NCI-H226 (cell line): ENCODE measurements around the gene TUBB4A.

Experiments used
- DNase-seq: peaks from one replicate; pipeline ENCODE4 v3.0.0-alpha.2; 2015

Gene TUBB4A

GRCh38 chr19:6491802-6492592, 10.1 kb downstream of the TUBB4A start:
- DNase-seq = no peak

GRCh38 chr19:6490134-6490533, 12.0 kb downstream of the TUBB4A start:
- DNase-seq = no peak

DNA sequence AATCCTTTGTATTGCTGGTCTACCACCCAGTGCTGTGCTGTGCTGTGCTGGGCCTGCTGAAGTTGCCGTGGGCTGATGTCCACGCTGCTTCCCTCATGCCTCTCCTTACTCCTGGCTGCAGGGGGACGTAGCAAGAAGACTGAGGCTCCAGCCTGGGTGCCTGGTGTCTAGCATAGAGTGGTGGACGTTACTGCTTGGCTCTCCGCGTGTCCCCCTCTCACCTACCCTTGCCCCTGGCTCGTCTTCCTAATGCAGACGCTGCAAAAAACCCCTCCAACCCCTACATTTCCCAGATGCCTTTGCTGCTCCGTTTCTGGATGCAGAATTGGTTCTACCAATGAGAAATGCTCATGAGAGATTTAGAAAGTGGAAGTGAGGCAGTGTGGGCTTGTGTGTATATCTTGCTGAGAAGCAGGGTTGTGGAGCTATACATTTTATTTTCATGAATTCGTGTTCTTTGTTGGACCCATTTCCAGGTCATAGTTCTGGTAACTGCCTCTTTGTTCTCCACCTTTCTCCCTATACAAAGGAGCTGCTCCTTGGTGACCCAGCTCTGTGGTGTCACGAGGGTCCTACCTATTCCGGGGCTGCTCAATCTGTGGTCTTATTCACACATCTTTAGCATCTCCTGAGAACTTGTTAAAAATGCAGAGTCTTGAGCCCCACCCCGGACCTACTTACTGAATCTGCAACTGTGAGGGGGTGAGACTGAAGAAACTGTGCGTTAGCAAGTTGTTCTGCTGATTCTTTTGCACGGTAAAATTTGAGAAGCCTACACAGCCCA, 12.6 kb downstream of the TUBB4A start:
- no peak for DNase-seq

DNA sequence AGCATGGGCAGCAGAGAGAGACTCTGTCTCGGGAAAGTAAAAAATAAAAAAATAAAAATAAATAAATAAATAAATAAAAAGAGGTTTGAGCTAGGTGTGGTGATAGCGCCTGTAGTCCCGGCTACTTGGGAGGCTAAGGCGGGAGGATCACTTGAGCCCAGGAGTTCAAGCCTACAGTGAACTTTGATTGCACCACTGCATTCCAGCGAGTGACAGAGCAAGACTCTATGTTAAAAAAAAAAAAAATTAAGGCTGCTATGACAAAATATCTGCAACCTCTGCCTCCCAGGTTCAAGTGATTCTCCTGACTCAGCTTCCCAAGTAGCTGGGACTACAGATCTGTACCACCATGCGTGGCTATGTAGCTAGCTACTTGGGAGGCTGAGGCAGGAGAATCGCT, 17.3 kb downstream of the TUBB4A start:
- no peak for DNase-seq

GRCh38 chr19:6484230-6484629, 17.9 kb downstream of the TUBB4A start:
- no peak for DNase-seq

- no peak for DNase-seq
These were observed 18.9 kb downstream of the TUBB4A start for GRCh38 chr19:6483235-6483634.

DNA sequence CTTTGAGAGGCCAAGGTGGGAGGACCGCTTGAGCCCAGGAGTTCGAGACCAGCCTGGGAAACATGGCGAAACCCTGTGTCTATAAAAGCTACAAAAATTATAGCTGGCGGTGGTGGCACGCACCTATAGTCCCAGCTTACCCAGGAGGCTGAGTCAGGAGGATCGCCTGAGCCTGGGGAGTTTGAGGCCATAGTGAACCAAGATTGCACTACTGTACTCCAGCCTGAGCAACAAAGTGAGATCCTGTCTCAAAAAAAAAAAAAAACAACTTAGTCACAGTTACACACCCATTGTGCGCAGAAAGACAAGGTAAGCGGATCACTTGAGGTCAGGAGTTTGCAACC, 19.8 kb downstream of the TUBB4A start:
- DNase-seq = no peak

DNA sequence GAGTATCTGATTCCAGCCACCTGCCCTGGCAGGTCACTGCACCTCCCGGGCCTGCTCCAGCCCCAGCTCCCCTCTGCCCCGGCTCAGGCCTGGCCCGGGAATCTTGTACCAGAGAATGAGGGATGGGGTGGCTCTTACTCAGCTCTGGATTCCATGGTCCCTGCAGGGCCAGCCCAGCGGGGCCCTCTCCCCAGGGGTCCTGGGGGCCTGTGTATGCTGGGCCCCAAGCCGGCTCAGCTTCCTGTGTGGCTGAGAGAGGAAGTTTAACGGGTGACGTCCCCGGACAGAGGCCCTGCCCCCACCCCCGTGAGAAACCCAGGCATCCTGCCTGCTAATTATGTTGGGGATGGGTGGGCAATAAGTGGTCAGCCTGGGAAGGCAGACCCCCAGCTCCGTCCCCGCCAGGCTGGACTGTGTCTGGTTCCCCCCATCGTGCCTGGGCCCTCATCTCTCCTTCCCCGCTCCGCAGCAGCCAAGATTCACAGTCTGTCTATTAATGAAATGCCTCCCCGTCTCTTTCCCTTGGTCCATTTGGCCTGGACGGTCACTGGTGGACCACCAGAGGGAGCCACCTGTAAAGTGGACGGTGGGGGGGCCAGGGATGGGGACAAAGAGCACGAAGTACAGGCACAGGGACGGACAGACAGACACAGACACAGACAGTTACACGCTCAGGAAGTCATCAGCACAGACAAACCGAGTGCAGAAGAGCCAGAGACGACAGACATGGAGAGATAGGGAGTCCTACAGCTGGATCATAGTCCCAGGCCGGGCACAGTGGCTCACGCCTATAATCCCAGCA, 20.4 kb downstream of the TUBB4A start, which contains the start of gene DENND1C:
Gene DENND1C, minus strand, starts transcription at position 247 of the 802 bp plus-strand sequence. Its CDS starts 92 bp downstream, at position 155.
- no peak for DNase-seq

- DNase-seq = no peak
These were observed 21.2 kb downstream of the TUBB4A start for GRCh38 chr19:6480848-6481415.

DNA sequence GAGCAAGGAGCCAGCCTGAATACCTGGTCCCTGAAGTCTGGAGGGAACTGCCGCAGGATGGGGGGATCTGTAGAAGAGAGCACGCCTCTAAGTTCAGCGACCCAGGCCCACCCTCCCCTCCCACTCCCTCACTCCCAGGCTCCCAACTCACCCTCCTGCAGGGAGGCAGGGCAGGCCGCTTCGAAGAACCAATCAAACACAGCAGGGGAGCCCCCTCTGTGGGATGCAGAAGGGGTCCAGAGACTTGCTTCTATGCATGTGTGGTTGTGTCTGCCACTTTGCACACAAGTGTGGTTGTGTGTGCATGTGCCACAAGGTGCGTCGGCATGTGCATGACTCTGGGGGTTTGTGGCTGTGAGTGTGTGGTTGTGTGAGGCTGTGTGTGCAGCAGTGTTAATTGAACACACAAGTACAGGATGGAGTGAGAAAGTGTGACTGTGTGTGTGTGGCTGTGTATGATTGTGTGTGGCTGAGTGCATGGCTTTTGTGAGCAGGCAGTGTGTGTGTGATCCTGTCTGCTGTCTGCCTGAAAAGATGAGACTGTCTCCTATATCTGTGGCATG, 22.2 kb downstream of the TUBB4A start:
- no peak for DNase-seq

DNA sequence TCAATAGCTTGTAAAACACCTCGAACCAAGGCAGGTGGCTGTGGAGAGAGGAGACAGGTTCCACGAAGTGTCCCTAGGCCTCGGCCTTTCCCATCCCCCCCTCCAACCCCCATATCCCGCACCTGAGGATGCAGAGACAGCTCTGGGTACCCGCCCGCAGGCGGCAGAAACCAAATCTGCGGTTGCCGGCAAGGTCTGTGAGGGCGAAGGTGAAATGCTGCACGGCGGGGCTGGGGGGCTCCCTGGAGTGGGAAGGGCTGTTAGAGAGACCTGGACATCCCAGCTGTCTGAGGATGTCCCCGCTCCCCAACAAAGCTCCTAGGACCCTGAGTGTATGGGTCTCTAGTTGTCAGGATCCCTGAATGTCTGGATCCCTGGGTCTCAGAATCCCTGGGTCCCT, 23.3 kb downstream of the TUBB4A start:
- DNase-seq = no peak

DNA sequence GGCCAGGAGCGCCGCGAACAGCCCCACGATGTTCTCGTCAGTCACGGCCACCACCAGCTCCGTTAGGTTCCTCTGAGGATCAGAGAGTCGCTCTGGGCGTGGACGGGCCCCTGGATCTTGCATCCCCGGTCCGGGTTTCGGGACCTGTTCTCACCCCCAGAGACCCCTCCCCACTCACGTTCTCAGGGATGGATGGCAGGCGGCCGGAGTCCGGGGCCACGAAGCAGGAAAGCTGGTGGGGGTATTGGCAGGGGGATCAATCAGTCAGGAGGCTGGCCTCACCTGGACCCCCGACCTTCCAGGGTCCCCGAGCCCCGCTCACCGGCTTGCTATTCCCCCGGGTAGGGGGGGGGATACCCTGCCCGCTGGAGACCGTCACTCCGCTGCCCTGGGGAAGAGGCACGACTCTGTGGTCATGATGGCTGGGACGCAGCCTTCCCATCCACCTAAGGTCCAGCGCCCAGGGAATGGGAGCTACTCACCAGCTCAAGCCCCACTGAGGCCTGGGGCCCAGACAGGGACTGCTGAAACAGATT, 25.1 kb downstream of the TUBB4A start:
- no peak for DNase-seq

GRCh38 chr19:6476155-6476895, 25.8 kb downstream of the TUBB4A start:
- peak; percentile 56 for DNase-seq

GRCh38 chr19:6475321-6476108, 26.6 kb downstream of the TUBB4A start:
- DNase-seq = no peak

- no peak for DNase-seq
These were observed 28.5 kb downstream of the TUBB4A start for GRCh38 chr19:6473647-6474046.

DNA sequence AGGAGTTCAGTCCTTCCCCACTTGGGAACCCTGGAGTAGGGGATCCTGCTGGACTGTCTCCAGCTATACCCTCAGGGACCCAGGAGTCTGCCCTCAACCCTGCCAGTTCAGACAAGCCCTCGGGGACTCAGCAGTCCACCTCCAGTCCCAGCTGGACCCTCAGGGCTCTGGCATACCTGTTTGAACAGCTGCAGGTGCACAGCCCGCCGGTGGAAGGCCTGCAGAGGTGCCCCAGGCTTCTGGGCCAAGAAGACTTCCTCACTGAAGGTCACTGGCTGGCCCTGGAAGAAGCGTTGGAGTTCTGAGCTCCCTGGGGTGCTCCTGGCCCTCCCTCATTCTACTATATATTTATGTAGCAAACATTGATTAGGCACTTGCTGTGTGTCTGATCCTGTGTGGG, 29.4 kb downstream of the TUBB4A start:
- no peak for DNase-seq

- no peak for DNase-seq
These were observed 31.0 kb downstream of the TUBB4A start for GRCh38 chr19:6471076-6471475.

- no peak for DNase-seq
These were observed 31.9 kb downstream of the TUBB4A start for GRCh38 chr19:6470173-6470572.

- no peak for DNase-seq
These were observed 34.7 kb downstream of the TUBB4A start for GRCh38 chr19:6467384-6467783.

GRCh38 chr19:6466526-6467248, 35.4 kb downstream of the TUBB4A start:
- no peak for DNase-seq
